Measurements from ENCODE around the gene CEP72. TPM values are rescaled to one million over a fixed set of nuclear protein-coding genes. Genes with fewer than 3 reads are reported as not detected.

CEP72 gene
- total RNA-seq, 4 donors from 2014 or later = 7.2 to 11.9 (median 9.2) TPM

GRCh38 chr5:606526-607399 lies 5.4 kb upstream of the CEP72 start:
- TF ChIP-seq POLR2A (IDR thresholded peaks at IDR 0.05) = no peak
- TF ChIP-seq, protein P1, sequence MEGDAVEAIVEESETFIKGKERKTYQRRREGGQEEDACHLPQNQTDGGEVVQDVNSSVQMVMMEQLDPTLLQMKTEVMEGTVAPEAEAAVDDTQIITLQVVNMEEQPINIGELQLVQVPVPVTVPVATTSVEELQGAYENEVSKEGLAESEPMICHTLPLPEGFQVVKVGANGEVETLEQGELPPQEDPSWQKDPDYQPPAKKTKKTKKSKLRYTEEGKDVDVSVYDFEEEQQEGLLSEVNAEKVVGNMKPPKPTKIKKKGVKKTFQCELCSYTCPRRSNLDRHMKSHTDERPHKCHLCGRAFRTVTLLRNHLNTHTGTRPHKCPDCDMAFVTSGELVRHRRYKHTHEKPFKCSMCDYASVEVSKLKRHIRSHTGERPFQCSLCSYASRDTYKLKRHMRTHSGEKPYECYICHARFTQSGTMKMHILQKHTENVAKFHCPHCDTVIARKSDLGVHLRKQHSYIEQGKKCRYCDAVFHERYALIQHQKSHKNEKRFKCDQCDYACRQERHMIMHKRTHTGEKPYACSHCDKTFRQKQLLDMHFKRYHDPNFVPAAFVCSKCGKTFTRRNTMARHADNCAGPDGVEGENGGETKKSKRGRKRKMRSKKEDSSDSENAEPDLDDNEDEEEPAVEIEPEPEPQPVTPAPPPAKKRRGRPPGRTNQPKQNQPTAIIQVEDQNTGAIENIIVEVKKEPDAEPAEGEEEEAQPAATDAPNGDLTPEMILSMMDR (IDR thresholded peaks at IDR 0.05) = no peak
- intact Hi-C loops (cut with DNase I; ENCODE audit: low total_unique reads) = no loop called here
- DNase-seq (ENCODE audit: low spot score in 2 of 2) = peak in 1 of 2 donors; percentile 81
- WGBS, 2 donors = 77 to 82% methylated on average over 14 to 17 of the region's 21 CpGs
- H3K4me3 ChIP-seq (ENCODE audit: low read depth, poor library complexity, severe bottlenecking) = no peak overlapping the region

DNA sequence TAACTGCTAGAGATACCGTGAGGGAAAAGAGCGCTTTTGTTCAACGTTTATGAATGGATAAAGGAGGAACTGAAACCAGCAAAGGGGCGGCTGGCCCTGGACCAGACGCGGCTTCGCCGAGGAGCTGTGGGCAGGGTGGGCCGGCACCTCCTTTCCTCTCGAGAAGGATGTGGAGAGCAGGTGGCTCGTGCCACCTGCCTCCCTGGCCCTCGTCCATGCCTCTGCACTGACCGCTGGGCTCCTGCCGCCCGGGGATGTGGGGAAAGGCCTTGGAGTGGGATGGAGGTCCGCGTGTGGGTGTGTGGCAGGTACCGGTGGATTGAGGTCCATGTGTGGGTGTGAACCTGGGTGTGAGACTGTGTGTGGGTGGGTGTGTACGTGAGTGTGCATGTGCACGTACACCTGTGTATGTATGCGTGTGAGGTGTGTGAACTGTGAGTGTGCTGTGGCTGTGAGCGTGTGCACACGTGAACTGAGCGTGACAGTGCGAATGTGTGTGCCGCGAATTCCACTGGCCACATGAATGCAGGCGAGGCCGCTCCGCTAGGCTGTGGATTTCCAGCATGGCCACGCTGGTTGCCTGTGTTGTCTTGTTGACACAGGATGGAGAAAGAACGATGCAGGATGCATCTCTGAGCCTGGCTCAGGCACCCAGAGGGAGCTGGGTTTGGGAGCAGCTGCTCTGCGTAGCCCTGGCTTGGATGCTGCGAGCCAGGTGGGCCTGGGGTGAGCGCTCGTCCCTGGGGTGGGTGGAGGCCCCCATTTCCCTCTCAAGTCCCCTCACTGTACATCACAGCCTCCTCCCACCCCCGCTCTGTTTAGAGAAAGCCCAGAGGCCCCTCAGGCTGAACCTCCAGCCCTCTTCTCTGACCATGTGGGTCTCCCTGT lies 4.4 kb upstream of the CEP72 start:
- intact Hi-C loops (cut with DNase I; ENCODE audit: low total_unique reads) = no loop called here
- DNase-seq (ENCODE audit: low spot score in 2 of 2) = peak in 1 of 2 donors; percentile 77
- no peak for TF ChIP-seq POLR2A (IDR thresholded peaks at IDR 0.05)
- TF ChIP-seq, protein P1 (IDR thresholded peaks at IDR 0.05) = no peak
- WGBS, 2 donors = 74 to 79% methylated on average over 36 of the region's 37 CpGs
- no peak overlapping the region for H3K4me3 ChIP-seq (ENCODE audit: low read depth, poor library complexity, severe bottlenecking)

DNA sequence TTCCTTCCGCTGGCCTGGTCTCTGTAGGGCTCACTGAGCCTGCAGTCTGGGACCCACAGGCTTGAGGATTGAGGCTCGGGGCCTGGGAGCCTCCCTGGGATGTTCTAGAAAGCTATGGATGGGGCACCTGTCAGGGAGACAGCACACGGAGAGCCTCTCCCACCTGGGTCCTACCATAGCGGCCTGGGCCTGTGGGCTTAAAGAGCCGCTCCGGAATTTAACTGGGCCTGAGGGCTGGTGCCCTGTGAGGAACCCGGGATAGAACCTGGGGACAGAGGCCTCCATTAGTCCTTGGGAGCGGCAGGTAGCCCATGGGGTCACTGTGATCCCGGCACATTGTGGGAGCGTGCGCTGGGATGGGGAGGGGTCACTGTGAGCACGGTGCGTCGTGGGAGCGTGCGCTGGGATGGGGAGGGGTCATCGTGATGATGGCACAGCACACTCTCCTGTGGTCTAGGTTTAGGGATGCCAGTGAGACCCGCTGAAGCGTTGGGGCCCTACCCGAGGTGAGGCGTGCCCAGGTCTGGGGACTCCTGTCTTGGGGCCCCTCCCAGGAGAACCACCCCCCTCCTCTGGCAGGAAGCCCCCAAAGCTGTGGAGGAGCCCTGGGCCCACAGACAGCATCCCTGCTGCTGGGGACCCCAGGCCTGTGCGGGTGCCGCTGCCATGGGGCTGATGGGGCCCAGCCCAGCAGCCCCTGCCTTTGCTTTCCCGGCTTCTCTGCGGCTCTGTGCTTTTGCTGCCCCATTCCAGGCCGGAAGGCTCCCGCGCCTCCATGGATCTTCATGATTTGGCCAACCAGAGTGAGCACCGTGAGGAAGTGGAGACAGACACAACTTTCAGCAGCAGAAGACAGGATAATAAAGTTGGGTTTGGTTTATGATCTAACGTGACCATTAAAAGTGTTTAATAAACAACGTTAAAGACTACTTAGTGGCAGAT lies 3.4 kb upstream of the CEP72 start:
- DNase-seq (ENCODE audit: low spot score in 2 of 2) = peak in 1 of 2 donors; percentile 61
- TF ChIP-seq, protein P1 (IDR thresholded peaks at IDR 0.05) = no peak
- no peak for TF ChIP-seq POLR2A (IDR thresholded peaks at IDR 0.05)
- H3K4me3 ChIP-seq (ENCODE audit: low read depth, poor library complexity, severe bottlenecking) = no peak overlapping the region
- intact Hi-C loops (cut with DNase I; ENCODE audit: low total_unique reads) = no loop called here
- 84 to 90% methylated on average over 30 to 31 of the region's 31 CpGs for WGBS, 2 donors

- H3K4me3 ChIP-seq (ENCODE audit: low read depth, poor library complexity, severe bottlenecking) = no peak overlapping the region
- 85 to 87% methylated on average over 5 of the region's 5 CpGs for WGBS, 2 donors
- intact Hi-C loops (cut with DNase I; ENCODE audit: low total_unique reads) = no loop called here
- DNase-seq (ENCODE audit: low spot score in 2 of 2) = peak in 1 of 2 donors; percentile 78
- TF ChIP-seq, protein P1 (IDR thresholded peaks at IDR 0.05) = no peak
These were observed 2.6 kb upstream of the CEP72 start for GRCh38 chr5:609506-609905.
